PC-9 (cell line): ENCODE results near the gene TRIO.

Experiments used
- EZH2 ChIP-seq: fragments of 200-600 bp; sonication (generic); IDR thresholded peaks from 2 replicates; pipeline ENCODE4 v1.8.0; 2017; ENCODE audit warnings: antibody characterized with exemption, low read depth
- TF ChIP-seq, protein P1 (sequence below): fragments of 200-600 bp; sonication (generic); conservative IDR thresholded peaks from 2 replicates; pipeline ENCODE4 v1.6.1; 2017; ENCODE audit warnings: mixed run types, antibody characterized with exemption, mild to moderate bottlenecking, moderate library complexity

DNA sequence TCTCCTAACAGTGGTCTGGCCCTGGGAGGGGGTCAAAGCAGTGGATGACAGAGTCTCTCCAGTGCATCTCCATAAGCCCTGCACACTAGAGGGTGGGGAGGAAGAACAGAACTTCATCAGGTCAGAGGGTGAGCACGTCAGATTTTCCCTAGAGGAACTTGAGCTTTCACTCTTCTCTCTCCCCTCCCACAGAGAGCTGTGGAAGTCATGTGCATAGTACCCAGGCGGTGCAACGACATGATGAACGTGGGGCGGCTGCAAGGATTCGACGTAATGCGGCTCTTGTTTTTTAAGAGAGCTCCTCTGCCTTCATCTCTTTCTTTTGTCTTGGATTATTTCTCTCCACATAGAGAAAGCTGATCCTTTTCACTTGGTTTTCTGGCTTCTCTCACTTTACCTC lies 338.2 kb downstream of the TRIO start:
- TF ChIP-seq, protein P1, sequence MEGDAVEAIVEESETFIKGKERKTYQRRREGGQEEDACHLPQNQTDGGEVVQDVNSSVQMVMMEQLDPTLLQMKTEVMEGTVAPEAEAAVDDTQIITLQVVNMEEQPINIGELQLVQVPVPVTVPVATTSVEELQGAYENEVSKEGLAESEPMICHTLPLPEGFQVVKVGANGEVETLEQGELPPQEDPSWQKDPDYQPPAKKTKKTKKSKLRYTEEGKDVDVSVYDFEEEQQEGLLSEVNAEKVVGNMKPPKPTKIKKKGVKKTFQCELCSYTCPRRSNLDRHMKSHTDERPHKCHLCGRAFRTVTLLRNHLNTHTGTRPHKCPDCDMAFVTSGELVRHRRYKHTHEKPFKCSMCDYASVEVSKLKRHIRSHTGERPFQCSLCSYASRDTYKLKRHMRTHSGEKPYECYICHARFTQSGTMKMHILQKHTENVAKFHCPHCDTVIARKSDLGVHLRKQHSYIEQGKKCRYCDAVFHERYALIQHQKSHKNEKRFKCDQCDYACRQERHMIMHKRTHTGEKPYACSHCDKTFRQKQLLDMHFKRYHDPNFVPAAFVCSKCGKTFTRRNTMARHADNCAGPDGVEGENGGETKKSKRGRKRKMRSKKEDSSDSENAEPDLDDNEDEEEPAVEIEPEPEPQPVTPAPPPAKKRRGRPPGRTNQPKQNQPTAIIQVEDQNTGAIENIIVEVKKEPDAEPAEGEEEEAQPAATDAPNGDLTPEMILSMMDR: no peak
- TF ChIP-seq EZH2: no peak
